ENCODE measurements around the gene ATG3.
"Not testable (repeated sequence)": the region's sequence is repeated elsewhere in the genome, so short reads cannot be mapped to it uniquely, and the experiment has no call there.

Gene ATG3

GRCh38 chr3:112561734-112562529 is at the start of gene ATG3, which contains the start of gene SLC35A5:
TSS of gene ATG3 (minus strand) at chr3:112561962. CDS start at chr3:112561528, 434 bp downstream.
TSS of gene SLC35A5 (plus strand) at chr3:112562045. CDS start at chr3:112563404, 1,359 bp downstream.
- peak; percentile 97 for DNase-seq (ENCODE audit: low spot score)

GRCh38 chr3:112610121-112610520 is 48.4 kb upstream of the ATG3 start:
- DNase-seq (ENCODE audit: low spot score), result no peak

GRCh38 chr3:112607863-112608262 is 46.1 kb upstream of the ATG3 start:
- no peak for DNase-seq (ENCODE audit: low spot score)

GRCh38 chr3:112606098-112606497 is 44.3 kb upstream of the ATG3 start:
- no peak for DNase-seq (ENCODE audit: low spot score)

- DNase-seq (ENCODE audit: low spot score), result peak; percentile 30
Measured at GRCh38 chr3:112605285-112605684, 43.5 kb upstream of the ATG3 start.

GRCh38 chr3:112604536-112604935 is 42.8 kb upstream of the ATG3 start:
- peak; percentile 13 for DNase-seq (ENCODE audit: low spot score)

- DNase-seq (ENCODE audit: low spot score), result no peak
Measured at GRCh38 chr3:112602217-112602838, 40.6 kb upstream of the ATG3 start.

GRCh38 chr3:112598731-112599130 is 37.0 kb upstream of the ATG3 start:
- no peak for DNase-seq (ENCODE audit: low spot score)

GRCh38 chr3:112597945-112598344 is 36.2 kb upstream of the ATG3 start:
- no peak for DNase-seq (ENCODE audit: low spot score)

GRCh38 chr3:112594856-112595255 is 33.1 kb upstream of the ATG3 start:
- no peak for DNase-seq (ENCODE audit: low spot score)

- DNase-seq (ENCODE audit: low spot score), result no peak
Measured at GRCh38 chr3:112593258-112593657, 31.5 kb upstream of the ATG3 start.

GRCh38 chr3:112587336-112587735 is 25.6 kb upstream of the ATG3 start:
- DNase-seq (ENCODE audit: low spot score), result no peak

- no peak for DNase-seq (ENCODE audit: low spot score)
Measured at GRCh38 chr3:112585782-112586181, 24.0 kb upstream of the ATG3 start.

- DNase-seq (ENCODE audit: low spot score), result no peak
Measured at GRCh38 chr3:112583105-112583504, 21.3 kb upstream of the ATG3 start.

- DNase-seq (ENCODE audit: low spot score), result no peak
Measured at GRCh38 chr3:112582244-112582874, 20.6 kb upstream of the ATG3 start.

GRCh38 chr3:112579697-112580096 is 17.9 kb upstream of the ATG3 start:
- no peak for DNase-seq (ENCODE audit: low spot score)

GRCh38 chr3:112579232-112579631 is 17.5 kb upstream of the ATG3 start:
- no peak for DNase-seq (ENCODE audit: low spot score)

- no peak for DNase-seq (ENCODE audit: low spot score)
Measured at GRCh38 chr3:112572701-112573100, 10.9 kb upstream of the ATG3 start.

GRCh38 chr3:112569265-112569664 is 7.5 kb upstream of the ATG3 start:
- no peak for DNase-seq (ENCODE audit: low spot score)

GRCh38 chr3:112568642-112569041 is 6.9 kb upstream of the ATG3 start:
- peak; percentile 14 for DNase-seq (ENCODE audit: low spot score)

- DNase-seq (ENCODE audit: low spot score), result no peak
Measured at GRCh38 chr3:112564940-112565305, 3.2 kb upstream of the ATG3 start.

GRCh38 chr3:112564247-112564939 is 2.6 kb upstream of the ATG3 start:
- DNase-seq (ENCODE audit: low spot score), result not testable (repeated sequence)

- no peak for DNase-seq (ENCODE audit: low spot score)
Measured at GRCh38 chr3:112561484-112561733, 353 bp downstream of the ATG3 start.

All from AG08396 (cell line).